ENCODE data around the gene RIPK4.
"Not testable (repeated sequence)": the region's sequence is repeated elsewhere in the genome, so short reads cannot be mapped to it uniquely, and the experiment has no call there.

RIPK4 gene

DNA sequence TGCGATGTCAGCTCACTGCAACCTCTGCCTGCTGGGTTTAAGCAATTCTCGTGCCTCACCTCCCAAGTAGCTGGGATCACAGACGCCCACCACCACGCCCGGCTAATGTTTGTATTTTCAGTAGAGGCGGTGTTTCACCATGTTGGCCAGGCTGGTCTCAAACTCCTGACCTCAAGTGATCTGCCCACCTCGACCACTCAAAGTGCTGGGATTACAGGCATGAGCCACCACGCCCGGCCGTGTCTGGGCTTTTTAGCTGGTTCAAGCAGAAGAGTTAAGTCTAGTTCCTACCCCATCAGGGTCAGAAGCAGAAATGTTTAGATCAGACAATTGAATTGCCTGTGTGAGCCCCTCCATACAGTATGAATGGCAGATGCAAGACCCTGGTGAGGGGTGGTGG lies 27.7 kb upstream of the RIPK4 start:
- no peak for DNase-seq

DNA sequence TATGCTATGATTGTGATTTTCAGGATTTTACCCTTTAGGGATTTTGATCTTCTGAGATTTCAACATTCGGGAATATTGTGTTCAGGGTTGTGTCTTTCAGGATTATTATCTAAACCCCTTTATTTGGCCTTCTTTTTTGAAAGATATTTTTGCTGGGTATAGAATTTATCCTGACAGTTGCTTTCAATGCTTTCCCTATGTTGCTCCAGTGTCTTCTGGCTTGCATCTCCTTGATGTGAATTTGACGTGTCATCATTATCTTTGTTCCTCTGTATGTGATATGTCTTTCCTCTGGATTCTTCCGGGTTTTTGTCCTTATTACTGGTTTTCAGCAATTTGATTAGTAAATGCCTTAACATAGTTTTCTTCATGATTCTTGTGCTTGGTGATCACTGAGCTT lies 25.9 kb upstream of the RIPK4 start:
- DNase-seq, result no peak

DNA sequence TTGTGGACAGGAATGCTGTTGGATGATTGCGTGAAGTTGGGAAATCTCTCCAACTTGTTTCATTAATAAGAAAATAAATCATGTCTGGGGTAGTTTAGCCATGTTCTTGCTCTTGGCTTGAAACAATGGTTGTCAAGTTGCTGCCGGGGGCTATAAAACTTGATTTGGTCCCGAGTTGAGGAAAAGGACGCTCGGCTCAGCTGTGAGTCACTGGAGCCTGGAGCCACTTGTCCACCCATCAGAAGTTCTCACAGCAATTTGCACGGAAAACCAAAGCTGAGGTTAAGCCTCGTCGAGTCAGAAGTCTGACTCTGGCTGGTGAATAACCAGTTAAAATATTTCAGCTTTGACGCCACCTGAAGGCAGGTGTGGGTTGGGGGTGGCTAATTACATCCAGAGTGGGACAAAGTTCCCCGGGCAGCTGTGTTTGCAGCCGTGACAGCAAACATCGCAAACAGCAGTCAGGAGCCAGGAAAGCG lies 19.7 kb upstream of the RIPK4 start:
- no peak for DNase-seq

DNA sequence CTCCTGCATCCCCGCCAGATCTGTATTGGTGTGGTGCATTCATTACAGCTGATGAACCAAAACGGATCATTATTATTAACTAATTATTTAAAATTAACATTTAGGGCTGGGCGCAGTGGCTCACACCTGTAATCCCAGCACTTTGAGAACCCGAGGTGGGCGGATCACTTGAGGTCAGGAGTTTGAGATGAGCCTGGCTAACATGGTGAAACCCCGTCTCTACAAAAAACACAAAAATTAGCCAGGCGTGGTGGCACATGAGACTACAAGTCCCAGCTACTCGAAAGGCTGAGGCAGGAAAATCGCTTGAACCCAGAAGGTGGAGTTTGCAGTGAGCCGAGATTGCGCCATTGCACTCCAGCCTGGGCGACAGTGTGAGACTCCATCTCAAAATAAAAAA lies 18.4 kb upstream of the RIPK4 start:
- DNase-seq, result not testable (repeated sequence)

DNA sequence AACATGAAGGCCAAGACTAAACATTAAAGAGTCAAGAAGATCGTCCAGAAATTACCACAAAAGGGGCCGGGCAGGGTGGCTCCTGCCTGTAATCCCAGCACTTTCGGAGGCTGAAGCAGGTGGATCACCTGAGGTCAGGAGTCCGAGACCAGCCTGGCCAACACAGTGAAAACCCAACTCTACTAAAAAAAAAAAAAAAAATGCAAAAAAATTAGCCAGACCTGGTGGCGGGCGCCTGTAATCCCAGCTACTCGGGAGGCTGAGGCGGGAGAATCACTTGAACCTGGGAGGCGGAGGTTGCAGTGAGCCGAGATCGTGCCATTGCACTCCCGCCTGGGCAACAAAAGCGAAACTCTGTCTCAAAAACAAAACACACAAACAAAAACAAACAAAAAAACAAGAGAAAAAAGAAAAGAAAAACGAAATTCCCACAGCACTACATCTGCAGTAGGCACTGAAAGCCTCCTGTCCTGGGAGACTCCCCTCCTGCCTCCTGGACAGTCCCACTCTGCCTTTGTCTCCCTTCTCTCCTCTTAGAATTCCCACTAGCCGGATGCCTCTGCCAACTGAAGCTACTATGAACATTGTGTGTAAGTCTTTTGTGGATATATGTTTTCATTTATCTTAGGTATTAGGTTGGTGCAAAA lies 17.7 kb upstream of the RIPK4 start:
- DNase-seq, result no peak

DNA sequence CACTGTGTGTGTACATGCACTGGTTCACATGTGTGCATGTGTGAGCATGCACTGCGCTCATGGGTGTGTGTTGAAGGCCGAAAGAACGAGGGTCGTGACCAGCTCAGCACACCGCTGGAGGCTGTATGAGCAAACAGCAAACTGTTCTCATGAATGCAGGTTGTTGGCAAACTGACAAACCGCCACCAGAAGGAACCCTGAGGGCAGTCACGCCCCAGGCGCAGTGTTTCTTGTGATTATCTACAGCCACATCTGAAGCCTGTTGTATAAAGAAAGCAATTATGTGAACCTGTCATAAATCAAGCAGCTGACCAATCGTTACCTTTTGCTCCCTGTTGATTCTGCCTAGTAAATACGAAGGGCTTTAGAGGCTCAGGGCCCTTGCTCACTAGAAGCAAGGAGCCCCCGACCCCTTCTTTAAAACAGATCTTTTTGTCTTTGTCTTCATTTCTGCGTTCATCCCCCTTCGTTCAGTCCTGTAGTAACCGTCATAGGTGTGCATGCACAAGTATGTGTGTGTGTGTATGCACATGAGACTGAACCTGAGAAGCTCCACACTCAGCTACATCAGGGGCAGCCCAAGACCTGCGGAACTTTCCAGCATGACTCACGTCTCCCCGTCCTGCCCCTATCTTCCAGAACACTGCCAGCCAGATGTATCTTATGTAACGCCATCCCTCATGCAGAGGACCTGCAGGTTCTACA lies 16.8 kb upstream of the RIPK4 start:
- DNase-seq, result peak; percentile 15

DNA sequence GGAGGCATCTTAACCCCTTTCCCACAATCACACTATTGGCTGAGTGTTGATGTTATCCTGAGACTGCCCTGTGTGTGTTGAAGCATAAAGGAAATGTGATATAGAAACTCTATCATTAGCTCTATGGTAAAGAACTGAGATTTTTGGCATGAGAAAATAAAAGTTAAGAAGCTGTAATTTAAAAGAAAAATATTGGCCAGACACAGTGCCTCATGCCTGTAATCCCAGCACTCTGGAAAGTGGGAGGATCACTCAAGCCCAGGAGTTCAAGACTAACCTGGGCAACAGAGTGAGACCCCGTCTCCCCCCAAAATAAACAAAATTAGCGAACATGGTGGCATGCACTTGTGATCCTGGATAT lies 14.2 kb upstream of the RIPK4 start:
- DNase-seq, result no peak

DNA sequence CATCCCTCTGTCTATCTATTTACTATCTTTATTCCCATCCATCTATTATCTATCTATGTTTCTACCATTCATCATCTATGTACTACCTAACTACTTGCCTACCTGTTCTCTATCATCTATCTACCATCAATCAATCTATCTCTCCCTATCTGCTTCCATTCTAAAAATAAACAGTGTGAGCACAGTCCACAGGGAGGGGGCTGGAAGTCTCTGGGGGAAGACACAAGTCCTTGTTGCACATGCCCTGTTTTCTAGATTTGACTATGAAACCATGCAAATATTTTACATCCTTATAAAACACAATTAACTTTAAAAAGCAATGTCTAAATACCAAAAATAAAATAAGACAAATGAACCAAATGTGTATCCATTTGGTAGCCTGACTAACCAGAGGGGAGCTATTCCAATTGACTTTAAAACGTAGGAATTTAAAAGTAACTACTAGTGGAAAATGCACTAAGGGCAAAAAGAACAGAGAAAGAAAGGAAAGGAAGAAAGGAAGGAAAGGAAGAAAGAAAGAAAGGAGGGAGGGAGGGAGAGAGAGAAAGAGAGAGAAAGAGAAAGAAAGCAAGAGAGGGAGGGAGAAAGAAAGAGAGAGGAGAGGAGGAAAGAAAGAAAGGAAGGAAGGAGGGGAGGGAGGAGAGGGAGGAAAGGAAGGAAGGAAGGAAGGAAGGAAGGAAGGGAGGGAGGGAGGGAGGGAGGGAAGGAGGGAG lies 13.6 kb upstream of the RIPK4 start:
- DNase-seq, result no peak

DNA sequence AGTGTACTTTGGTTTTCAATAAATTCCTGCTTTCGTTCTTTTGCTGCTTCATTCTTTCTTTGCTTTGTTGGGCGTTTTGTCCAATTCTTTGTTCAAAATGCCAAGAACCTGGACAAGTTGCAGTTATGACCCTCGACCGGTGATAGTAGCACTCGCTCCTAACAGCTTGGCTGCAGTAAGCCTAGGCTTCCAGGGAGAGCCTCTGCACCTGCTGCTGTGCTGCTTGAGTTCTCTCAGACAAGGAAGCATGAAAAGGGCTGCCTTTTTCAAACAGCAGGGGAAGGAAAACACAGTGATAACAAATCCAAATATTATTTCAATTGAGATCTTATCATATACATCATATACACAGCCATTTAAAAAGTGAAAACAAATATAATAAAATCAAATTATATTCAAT lies 12.8 kb upstream of the RIPK4 start:
- DNase-seq, result no peak

DNA sequence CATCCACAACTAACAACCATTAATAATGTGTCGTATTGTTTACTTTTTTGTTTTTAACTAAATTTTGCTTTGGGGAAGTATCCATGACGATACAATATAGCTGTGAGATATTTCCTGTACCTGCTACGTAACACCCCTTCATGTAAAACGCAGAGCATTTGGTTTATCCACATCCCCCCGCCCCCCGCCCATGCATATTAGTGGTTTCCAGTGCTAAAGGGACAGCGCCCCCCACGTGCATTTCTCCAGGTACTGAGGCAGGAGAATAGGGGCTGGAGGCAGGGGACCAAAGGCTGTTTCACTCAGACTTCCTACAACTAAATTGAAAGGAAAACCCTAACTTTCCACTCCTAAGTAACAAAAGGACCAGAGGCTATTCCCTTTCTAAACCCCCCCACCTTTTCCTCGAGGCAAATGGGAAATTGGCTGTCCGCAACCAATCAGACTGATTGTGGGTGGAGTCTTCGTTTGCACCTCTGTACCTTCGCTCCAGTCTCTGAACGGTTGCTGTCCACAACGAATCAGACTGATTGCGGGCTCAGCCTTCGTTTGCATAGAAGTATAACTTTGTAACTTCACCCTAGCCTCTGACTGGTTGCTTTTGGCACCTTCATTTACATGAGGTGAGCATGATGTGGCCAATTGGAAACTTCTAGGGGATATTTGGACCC lies 12.2 kb upstream of the RIPK4 start:
- no peak for DNase-seq

DNA sequence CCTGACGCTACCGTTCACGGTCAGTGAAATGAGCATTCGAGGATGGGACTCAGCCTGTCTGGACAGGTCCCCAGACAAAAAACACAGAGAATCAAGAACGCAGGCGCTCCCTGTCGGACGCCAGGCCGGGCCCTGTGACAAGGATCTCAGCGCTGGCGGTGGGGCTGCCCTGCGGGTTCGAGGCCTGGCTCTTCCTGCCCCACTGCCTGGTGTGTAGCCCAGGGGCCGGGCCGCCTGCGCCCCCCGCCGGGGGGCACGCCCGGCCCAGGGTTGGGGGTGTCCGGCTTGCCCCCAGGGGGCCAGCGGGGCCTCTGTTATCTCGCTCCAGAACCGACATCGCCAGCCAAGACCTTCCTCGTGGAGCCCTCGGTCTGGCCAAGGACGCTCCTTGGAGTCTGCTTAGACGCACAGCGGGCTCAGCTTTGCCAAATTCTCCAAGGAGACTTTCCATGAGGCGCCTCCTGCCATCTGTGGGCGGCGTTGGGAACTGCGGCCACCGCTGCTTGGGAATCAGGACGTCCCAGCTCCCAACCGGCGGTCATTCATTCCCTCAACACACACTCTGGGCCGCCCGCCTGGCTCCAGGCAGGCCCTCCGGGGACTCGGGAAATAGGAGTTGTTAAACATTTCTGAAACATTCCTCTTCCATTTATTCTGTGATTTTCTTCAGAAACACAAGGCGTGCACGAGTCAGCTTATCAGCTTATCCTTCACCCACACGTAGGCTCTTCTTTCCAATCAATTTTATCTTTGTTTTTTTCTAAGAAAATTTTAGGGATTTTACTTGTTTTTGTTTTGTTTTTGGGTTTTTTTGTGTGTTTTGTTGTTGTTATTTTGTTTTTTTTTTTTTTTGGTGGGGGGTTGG lies 11.3 kb upstream of the RIPK4 start:
- peak; percentile 44 for DNase-seq

DNA sequence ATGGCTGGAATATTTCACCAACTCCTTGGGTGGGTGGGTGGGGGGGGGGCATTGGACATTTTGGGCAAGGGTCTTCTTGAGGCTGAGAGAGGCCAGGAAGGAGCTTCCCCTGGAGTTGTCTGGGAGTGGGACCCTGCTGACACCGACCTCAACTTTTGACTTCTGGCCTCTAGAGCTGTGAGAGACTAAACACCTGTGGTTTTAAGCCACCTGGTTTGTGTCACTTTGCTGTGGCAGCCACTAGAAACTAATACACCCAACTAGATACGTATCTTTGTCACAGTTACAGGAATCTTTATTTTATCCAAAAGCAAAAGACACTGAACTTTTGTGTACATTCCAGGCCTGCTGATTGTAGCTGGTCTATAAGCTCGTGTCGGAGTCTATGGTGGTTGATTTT lies 9.9 kb upstream of the RIPK4 start:
- DNase-seq, result no peak

DNA sequence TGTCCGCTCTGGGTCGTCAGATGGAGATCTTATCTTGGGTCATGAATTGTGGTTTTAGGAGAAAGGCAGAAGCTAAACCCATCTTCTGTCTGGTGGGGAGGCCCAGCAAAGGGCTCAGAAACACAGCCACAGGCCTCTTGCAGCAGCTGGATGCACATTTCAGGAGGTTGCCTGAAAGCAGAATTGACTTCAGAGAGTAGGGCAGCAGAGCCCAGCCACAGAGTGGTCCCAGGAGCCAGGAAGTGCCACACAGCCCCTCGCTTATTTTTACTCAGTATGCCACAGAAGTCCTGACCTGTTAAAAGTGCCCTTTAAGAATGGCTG lies 8.3 kb upstream of the RIPK4 start:
- no peak for DNase-seq

DNA sequence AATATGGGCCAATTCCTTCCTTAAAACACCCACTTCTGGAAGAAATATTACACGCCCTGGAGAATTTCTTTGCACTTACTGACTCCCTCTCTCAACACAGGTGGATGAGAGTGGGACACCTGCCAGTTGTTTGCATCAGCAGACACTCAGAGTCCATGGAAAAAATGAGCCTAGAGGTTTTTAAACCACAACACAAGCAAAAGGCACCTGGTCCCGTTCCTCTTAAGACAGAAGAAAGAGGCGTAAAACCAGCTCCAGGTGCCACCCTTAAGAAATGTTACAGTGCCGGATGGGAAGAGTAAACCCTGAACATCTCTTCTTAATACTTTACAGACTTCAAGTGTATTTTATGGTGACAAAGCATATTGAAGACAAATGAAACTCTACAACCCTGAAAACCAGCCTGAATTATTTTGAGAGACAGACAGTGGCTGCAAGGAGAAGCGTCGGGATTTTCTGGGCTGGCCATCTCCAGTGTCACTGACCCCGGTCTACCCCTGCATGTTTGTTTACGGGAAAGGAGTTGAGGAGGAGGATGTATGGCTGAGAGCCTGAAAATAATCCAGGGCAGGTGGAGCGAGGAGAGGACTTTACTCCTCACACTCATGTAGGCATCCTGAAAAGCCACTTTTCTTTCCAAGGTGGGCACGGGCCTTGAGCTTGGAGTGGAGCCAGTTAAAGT lies 7.8 kb upstream of the RIPK4 start:
- DNase-seq, result no peak

DNA sequence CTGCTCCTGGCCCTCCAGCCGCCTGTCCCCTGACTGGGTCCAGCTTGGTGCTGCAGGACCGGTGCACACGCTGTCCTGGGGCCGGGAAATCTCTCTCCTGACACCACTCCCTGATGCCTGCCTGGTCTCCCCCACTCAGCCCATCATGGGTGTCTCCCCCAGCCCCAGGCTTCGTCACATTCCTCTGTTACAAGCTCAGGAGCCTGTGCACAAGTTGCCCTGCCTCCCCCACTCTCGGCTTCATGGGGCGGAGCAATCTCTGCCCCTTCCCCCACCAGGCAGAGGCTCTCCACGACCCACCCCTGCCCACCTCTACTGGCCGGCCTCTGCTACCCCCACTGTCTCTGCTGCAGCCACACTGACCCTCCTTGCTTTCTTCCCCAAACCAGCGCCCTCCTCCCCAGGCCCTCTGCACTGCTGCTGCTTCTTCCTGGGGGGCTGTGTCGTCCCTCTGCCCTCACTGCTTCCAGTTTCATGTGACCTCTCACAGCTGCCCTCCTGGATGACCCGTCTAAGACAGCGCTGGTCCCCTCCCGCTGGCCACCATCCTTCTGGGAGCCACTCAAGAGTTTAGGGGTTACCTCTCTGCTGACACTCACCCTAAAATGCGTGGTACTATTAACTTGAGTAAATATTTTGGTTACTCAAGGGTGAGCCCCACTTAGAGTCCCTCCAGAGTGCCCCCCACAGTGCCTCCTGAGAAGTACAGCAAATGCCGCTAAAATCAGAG lies 5.7 kb upstream of the RIPK4 start:
- no peak for DNase-seq

DNA sequence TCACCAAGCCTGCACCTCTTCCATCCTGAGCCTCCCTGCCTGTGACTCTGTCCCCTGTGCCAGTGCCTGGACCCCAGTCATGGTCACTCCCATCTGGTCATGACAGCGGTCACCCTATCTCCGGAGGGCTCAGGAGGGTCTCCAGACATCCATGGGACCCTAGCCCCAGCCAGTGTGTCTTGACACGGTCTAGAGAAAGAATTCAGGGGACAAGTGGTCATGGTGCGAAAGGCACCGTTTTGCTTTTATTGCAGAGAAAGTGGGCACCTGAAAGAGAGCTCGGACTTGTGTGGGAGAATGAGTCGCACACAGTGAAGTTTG lies 4.7 kb upstream of the RIPK4 start:
- no peak for DNase-seq

DNA sequence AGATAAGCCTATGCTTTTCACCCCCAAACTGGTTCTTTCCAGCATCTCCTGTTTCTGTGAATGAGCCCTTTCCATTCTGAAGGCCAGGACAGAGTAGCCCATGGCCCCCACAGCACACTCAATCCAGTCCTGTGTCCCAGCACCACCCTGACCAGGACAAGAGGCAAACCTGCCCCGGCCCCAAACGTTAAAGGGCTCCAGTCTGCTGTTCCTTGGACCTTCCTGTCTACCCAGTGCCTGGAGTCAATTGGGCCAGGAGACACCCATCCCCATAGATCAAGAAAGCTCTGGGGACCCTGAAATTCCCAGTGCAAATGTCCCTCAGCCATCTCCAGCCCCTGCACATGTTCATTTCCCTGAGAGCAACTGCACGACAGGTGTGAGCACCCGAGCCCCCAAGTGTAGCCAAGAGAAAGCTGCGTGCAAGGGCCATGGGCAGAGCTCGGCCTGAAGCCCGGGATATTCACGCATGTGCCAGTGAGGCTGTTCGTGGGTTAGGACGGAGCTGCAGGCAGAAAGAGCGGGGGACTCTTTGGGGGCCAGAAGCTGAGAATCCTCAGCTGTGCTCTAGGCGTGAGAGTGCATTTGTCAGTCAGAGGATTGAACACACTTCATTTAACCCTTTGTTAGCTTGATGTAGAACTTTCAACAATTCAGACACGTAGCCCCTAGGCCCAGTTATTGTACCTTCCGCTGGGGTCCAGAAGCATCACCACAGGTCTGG lies 4.2 kb upstream of the RIPK4 start:
- DNase-seq, result no peak

DNA sequence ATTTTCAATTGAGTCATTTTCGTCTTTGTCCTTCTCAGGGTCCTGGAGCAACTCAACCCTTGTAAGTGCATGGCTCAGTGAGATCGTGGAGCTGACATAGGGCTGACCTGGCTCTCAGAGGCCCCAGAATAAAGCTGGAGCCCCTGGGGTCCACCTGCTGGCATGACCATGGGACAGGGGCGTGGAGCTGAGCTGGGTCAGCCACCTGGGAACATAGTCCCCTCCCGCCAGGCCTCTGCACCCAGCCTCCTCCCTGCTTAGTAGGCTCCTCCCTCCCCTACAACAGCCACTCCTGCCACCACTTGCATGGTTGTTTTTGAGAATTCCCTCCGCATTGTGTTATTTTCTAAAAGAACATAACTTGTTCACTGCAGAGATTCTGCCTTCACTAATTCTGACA lies 3.1 kb upstream of the RIPK4 start:
- no peak for DNase-seq

DNA sequence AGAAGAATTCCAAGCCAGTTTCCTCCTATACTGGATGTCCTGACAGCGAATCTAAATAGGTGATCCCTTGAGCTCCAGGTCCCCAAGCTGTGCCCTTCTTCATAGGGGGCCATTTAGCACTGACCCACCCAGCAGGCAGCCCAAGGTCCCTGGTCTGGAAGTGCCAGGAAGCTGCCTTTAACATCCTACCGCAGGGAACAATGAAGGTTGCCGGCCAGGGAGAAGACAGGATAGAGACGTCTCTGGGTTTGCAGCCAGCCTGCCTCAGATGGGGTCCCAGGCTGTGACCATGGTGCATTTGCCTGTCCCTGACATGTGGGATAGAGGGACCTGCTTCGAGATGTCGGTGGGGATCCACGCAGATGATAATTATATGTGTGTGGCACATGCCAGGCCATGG lies 2.7 kb upstream of the RIPK4 start:
- DNase-seq, result no peak

DNA sequence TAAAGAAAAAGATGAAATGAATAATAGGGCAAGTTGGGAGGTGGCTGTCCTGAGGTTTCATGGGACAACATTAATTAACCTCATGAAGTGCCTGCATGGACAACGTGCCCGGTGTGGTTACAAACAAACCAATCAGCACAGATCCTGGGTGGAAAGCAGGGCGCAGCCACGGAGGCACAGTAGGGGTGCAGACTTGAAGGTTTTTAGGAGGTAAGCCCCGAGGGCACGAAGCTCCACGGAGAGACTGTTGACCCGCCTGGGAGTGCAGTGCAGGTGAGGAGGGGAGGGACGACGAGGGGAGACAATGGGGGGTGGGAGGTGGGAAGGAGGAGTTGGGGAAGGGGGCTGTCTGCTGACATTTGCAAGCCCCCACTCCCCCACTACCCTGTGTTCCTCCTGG lies 2.3 kb upstream of the RIPK4 start:
- DNase-seq, result no peak

DNA sequence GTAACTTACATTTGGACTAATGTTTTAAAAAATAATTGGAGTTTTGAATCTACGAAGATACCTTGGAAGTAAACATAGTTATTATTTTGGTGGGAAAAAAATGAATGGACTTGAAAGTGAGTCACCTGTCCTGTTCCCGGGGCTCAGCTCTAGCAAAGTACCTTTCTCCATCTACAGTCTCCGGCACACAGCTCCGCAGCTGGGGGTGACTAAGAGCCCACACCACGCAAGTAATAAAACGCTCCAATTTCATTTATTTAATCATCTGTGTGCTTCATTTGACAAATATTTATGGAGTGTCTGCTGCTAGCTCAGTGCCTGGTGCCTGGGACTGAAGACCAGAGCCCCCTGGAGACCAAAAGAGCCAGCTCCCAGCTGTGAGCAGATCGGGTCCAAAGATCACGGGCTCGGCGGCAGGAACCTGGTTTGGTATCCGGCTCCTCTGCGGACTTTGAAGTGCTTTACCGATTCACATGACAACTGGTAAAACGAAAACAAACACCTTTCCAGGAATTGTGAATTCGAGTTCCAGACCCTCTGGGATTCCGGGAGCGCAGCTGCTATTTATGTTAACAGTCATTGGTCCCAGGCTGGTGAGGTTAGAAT lies 1.7 kb upstream of the RIPK4 start:
- peak; percentile 25 for DNase-seq
